CD4-positive, alpha-beta T cell treated with Interleukin-10 for 1 hour (primary cell): Measurements from ENCODE around the gene MYO9B.
A peak's percentile ranks its signal among the peaks of the same experiment; 100 is the strongest.

Source experiments
- DNase-seq: peaks from one replicate; pipeline ENCODE4 v3.0.0-alpha.2; 2020

The MYO9B gene

GRCh38 chr19:17244618-17245534, 169.3 kb downstream of the MYO9B start:
- DNase-seq = no peak

- no peak for DNase-seq
Observed at GRCh38 chr19:17245535-17245984, 170.0 kb downstream of the MYO9B start, which contains the start of gene NR2F6. TSS of gene NR2F6 (minus strand) at chr19:17245919. CDS start at chr19:17245220, 699 bp downstream.

- DNase-seq = no peak
Observed at GRCh38 chr19:17246681-17247425, 171.3 kb downstream of the MYO9B start.

- no peak for DNase-seq
Observed at GRCh38 chr19:17248011-17248776, 172.6 kb downstream of the MYO9B start.

- DNase-seq = no peak
Observed at GRCh38 chr19:17249887-17250548, 174.4 kb downstream of the MYO9B start.

- DNase-seq = no peak
Observed at GRCh38 chr19:17254636-17255035, 179.1 kb downstream of the MYO9B start.

- DNase-seq = no peak
Observed at GRCh38 chr19:17255150-17255621, 179.6 kb downstream of the MYO9B start.

- no peak for DNase-seq
Observed at GRCh38 chr19:17256130-17256529, 180.6 kb downstream of the MYO9B start.

- no peak for DNase-seq
Observed at GRCh38 chr19:17259118-17259780, 183.7 kb downstream of the MYO9B start.

GRCh38 chr19:17259934-17260333, 184.4 kb downstream of the MYO9B start:
- DNase-seq = no peak

- peak; percentile 91 for DNase-seq
Observed at GRCh38 chr19:17260842-17261325, 185.3 kb downstream of the MYO9B start.

GRCh38 chr19:17262557-17262956, 187.0 kb downstream of the MYO9B start:
- no peak for DNase-seq
